CD4-positive, alpha-beta T cell (primary cell): ENCODE results near the gene EHMT2. TPM values are rescaled to one million over a fixed set of nuclear protein-coding genes. Genes with fewer than 3 reads are reported as not detected.

Source experiments
- ATAC-seq: fragments of 200-7000 bp; cut with Tn5 transposase; one replicate; pipeline ENCODE4 v1.10.0; 2022; ENCODE audit warnings: mild to moderate bottlenecking; ENCODE audit not compliant: poor library complexity
- CTCF ChIA-PET: fragments of 350-600 bp; sonication (Branson Sonifier 250); formaldehyde crosslinking; loops from one replicate; lab custom pipeline; 2021; ENCODE audit warnings: antibody characterized with exemption, inconsistent platforms; lab: Charles Lee
- POLR2A ChIA-PET: fragments of 350-600 bp; sonication (Branson Sonifier 250); formaldehyde crosslinking; loops from one replicate; lab custom pipeline; 2021; ENCODE audit warnings: antibody characterized with exemption, inconsistent platforms; lab: Charles Lee
- DNase-seq, 14 experiments: peaks; one replicate each; pipeline ENCODE4 v3.0.0-alpha.2; 2013 to 2020; ENCODE audit warnings: mixed read lengths in 2 of 14
- H3K27ac ChIP-seq, 2 donors: one replicate each; pipeline versions ENCODE4 v1.5.1 to v1.7.0; 2013; ENCODE audit warnings: low read length in 2 of 2, low read depth in 1 of 2, mild to moderate bottlenecking in 1 of 2
- H3K27me3 ChIP-seq, 2 experiments: 1 replicate in 1 of 2; 2 replicates in 1 of 2; pipeline versions ENCODE4 v1.6.1 to v1.7.0; 2013; ENCODE audit warnings: low read length in 2 of 2, control low read depth in 1 of 2, mild to moderate bottlenecking in 1 of 2, moderate library complexity in 1 of 2; ENCODE audit not compliant: insufficient read depth in 2 of 2, control insufficient read depth in 1 of 2
- H3K36me3 ChIP-seq: one replicate; pipeline ENCODE4 v1.6.1; 2013; ENCODE audit warnings: low read length, control low read depth; ENCODE audit not compliant: insufficient read depth
- H3K4me1 ChIP-seq: one replicate; pipeline ENCODE4 v1.6.1; 2013; ENCODE audit warnings: low read length, control low read depth; ENCODE audit not compliant: insufficient read depth
- H3K4me3 ChIP-seq: one replicate; pipeline ENCODE4 v1.5.1; 2013; ENCODE audit warnings: mild to moderate bottlenecking, low read length, moderate library complexity
- H3K9me3 ChIP-seq, 2 experiments: 1 replicate in 1 of 2; 2 replicates in 1 of 2; pipeline versions ENCODE4 v1.6.1 to v1.7.0; 2013; ENCODE audit warnings: low read length in 2 of 2, mild to moderate bottlenecking in 2 of 2, control low read depth in 1 of 2, moderate library complexity in 1 of 2; ENCODE audit not compliant: control insufficient read depth in 1 of 2, insufficient read depth in 1 of 2
- H3K27ac Mint-ChIP-seq: one replicate; pipeline ENCODE4 v1.8.0; 2020; ENCODE audit warnings: mixed read lengths
- H3K27me3 Mint-ChIP-seq: one replicate; pipeline ENCODE4 v1.8.0; 2021; ENCODE audit warnings: mixed read lengths
- H3K36me3 Mint-ChIP-seq: one replicate; pipeline ENCODE4 v1.8.0; 2021; ENCODE audit warnings: low read depth, mixed read lengths
- H3K4me1 Mint-ChIP-seq: one replicate; pipeline ENCODE4 v1.8.0; 2021; ENCODE audit warnings: low read depth, mixed read lengths
- H3K4me3 Mint-ChIP-seq: one replicate; pipeline ENCODE4 v1.8.0; 2020; ENCODE audit warnings: mild to moderate bottlenecking, mixed read lengths
- H3K9me3 Mint-ChIP-seq: one replicate; pipeline ENCODE4 v1.8.0; 2020; ENCODE audit warnings: mixed read lengths
- CTCF ChIP-seq: fragments of 200-600 bp; IDR thresholded peaks from one replicate; pipeline ENCODE4 v1.8.0; 2022; ENCODE audit warnings: antibody characterized with exemption, mild to moderate bottlenecking
- intact Hi-C, 2 experiments: fragments of 100-400 bp; cut with DNase I in 1 of 2; cut with micrococcal nuclease in 1 of 2; formaldehyde crosslinking; loops; one replicate each; pipeline versions ENCODE4 v1.15.1 to v1.9.0; 2023 to 2025; cut with DNase I, micrococcal nuclease
- total RNA-seq, 174 experiments: library from RNA in 2 of 174; stranded (reverse) in 2 of 174; gene quantifications; one replicate each; pipeline ENCODE4 v1.2.3 and lab custom pipeline; 2021 to 2026

The EHMT2 gene
- total RNA-seq, 2 experiments from 2014 or later, result 36.3 to 36.6 TPM

GRCh38 chr6:31851485-31851832, 46.0 kb downstream of the EHMT2 start:
- TF ChIP-seq CTCF, result no peak
- Mint-ChIP-seq H3K4me3 (no peak overlapping the region), H3K9me3 (no peaks in the 10 kb centered on the region), H3K4me1 (no peaks in the 10 kb centered on the region), H3K27me3 (no peaks in the 10 kb centered on the region), H3K27ac (no peak overlapping the region), H3K36me3 (no peaks in the 10 kb centered on the region)
- Histone ChIP-seq H3K4me1 (no peaks in the 10 kb centered on the region), H3K36me3 (no peaks in the 10 kb centered on the region), H3K27me3 (no peaks in the 10 kb centered on the region), H3K27ac (no peak overlapping the region), H3K4me3 (no peak overlapping the region), H3K9me3 (no peaks in the 10 kb centered on the region)
- intact Hi-C loops, result no loop called here
- DNase-seq (no peak), ATAC-seq (no peak)
- CTCF ChIA-PET, result no interaction called here
- POLR2A ChIA-PET, result no interaction called here

GRCh38 chr6:31850765-31851484, 46.6 kb downstream of the EHMT2 start:
- no peak overlapping the region for H3K27ac Mint-ChIP-seq
- H3K4me3 Mint-ChIP-seq, result no peak overlapping the region
- no peaks in the 10 kb centered on the region for H3K36me3 ChIP-seq
- DNase-seq (no peak), ATAC-seq (no peak)
- no peak for TF ChIP-seq CTCF
- intact Hi-C loops, result no loop called here
- no peak overlapping the region for H3K4me3 ChIP-seq
- no peaks in the 10 kb centered on the region for H3K36me3 Mint-ChIP-seq
- no peaks in the 10 kb centered on the region for H3K27me3 Mint-ChIP-seq
- CTCF ChIA-PET, result no interaction called here
- POLR2A ChIA-PET, result no interaction called here
- no peaks in the 10 kb centered on the region for H3K27me3 ChIP-seq
- no peak overlapping the region for H3K27ac ChIP-seq
- no peaks in the 10 kb centered on the region for H3K9me3 ChIP-seq
- H3K4me1 Mint-ChIP-seq, result no peaks in the 10 kb centered on the region
- no peaks in the 10 kb centered on the region for H3K9me3 Mint-ChIP-seq
- H3K4me1 ChIP-seq, result no peaks in the 10 kb centered on the region

- Mint-ChIP-seq H3K27me3 (no peaks in the 10 kb centered on the region), H3K4me3 (no peak overlapping the region), H3K4me1 (no peaks in the 10 kb centered on the region), H3K9me3 (no peaks in the 10 kb centered on the region), H3K27ac (no peak overlapping the region), H3K36me3 (peaks cover 6% of the 10 kb centered on the region)
- CTCF ChIA-PET, result no interaction called here
- intact Hi-C loops, result no loop called here
- DNase-seq, result no peak
- Histone ChIP-seq H3K4me1 (no peaks in the 10 kb centered on the region), H3K9me3 (no peaks in the 10 kb centered on the region), H3K4me3 (no peak overlapping the region), H3K27ac (no peak overlapping the region), H3K27me3 (no peaks in the 10 kb centered on the region), H3K36me3 (peaks cover 8% of the 10 kb centered on the region)
- no peak for ATAC-seq
- TF ChIP-seq CTCF, result no peak
- POLR2A ChIA-PET, result no interaction called here
Measured at GRCh38 chr6:31847276-31847978, 50.1 kb downstream of the EHMT2 start.
